Erythroblast (primary cell): Measurements from ENCODE around the gene GGACT.

Experiments used
- GATA1 ChIP-seq: IDR thresholded peaks from 2 replicates; pipeline ENCODE4 v1.6.1; 2011; ENCODE audit warnings: low read depth, mild to moderate bottlenecking, control low read depth, low read length, moderate library complexity
- POLR2A ChIP-seq: IDR thresholded peaks from 2 replicates; pipeline ENCODE4 v1.6.1; 2011; ENCODE audit warnings: mild to moderate bottlenecking, low read length

- TF ChIP-seq POLR2A (no peak), GATA1 (no peak)
These were observed 45.8 kb downstream of the GGACT start for GRCh38 chr13:100542826-100543156.
